ENCODE measurements around the gene BICRAL.
A peak's percentile ranks its signal among the peaks of the same experiment; 100 is the strongest.
"Not testable (repeated sequence)": the region's sequence is repeated elsewhere in the genome, so short reads cannot be mapped to it uniquely, and the experiment has no call there.

Gene BICRAL

GRCh38 chr6:42871711-42872110, 89.9 kb downstream of the BICRAL start:
- no peak overlapping the region for H3K27ac ChIP-seq
- TF ChIP-seq, protein P1, sequence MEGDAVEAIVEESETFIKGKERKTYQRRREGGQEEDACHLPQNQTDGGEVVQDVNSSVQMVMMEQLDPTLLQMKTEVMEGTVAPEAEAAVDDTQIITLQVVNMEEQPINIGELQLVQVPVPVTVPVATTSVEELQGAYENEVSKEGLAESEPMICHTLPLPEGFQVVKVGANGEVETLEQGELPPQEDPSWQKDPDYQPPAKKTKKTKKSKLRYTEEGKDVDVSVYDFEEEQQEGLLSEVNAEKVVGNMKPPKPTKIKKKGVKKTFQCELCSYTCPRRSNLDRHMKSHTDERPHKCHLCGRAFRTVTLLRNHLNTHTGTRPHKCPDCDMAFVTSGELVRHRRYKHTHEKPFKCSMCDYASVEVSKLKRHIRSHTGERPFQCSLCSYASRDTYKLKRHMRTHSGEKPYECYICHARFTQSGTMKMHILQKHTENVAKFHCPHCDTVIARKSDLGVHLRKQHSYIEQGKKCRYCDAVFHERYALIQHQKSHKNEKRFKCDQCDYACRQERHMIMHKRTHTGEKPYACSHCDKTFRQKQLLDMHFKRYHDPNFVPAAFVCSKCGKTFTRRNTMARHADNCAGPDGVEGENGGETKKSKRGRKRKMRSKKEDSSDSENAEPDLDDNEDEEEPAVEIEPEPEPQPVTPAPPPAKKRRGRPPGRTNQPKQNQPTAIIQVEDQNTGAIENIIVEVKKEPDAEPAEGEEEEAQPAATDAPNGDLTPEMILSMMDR (IDR thresholded peaks at IDR 0.05): no peak

GRCh38 chr6:42873313-42873712, 91.5 kb downstream of the BICRAL start:
- no peak overlapping the region for H3K27ac ChIP-seq
- TF ChIP-seq, protein P1 (IDR thresholded peaks at IDR 0.05): no peak
- H3K4me3 ChIP-seq: no peak overlapping the region
- DNase-seq (ENCODE audit: low spot score): no peak

More at GRCh38 chr6:42871711-42872110, 89.9 kb downstream of the BICRAL start:
- H3K4me3 ChIP-seq: no peak overlapping the region
- no peak for DNase-seq (ENCODE audit: low spot score)

DNA sequence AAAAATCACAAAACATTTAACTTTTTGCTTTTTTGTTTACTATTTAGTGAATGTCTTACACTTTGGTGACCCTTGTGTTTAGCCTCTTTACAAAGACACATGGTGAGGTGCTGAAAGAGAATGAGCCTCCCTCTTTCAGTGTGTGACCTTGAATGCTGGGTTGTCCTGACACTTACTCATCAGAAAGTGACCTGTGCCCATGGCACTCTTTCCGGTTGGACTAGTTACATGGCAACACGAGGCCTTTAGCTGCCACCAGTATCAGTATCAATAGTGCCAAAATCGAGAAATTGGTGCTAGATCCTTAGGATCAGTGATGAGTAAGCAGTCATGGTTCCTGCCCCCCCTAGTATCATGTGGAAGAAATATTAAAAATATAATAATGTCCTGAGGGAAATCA, 95.8 kb downstream of the BICRAL start:
- no peak for DNase-seq (ENCODE audit: low spot score)
- Histone ChIP-seq H3K4me3 (no peak overlapping the region), H3K27ac (no peak overlapping the region)
- TF ChIP-seq, protein P1 (IDR thresholded peaks at IDR 0.05): no peak

- TF ChIP-seq, protein P1 (IDR thresholded peaks at IDR 0.05): no peak
- DNase-seq (ENCODE audit: low spot score): peak; percentile 89
- peak within 1 kb of the TSS; percentile 87 to 94 for H3K27ac ChIP-seq
- peak within 1 kb of the TSS; percentile 83 for H3K4me3 ChIP-seq
These were observed 97.8 kb downstream of the BICRAL start, which contains the start of gene RPL7L1 for GRCh38 chr6:42879372-42880239. RPL7L1 (plus strand) TSS chr6:42879616; CDS start chr6:42879911, 295 bp downstream.

DNA sequence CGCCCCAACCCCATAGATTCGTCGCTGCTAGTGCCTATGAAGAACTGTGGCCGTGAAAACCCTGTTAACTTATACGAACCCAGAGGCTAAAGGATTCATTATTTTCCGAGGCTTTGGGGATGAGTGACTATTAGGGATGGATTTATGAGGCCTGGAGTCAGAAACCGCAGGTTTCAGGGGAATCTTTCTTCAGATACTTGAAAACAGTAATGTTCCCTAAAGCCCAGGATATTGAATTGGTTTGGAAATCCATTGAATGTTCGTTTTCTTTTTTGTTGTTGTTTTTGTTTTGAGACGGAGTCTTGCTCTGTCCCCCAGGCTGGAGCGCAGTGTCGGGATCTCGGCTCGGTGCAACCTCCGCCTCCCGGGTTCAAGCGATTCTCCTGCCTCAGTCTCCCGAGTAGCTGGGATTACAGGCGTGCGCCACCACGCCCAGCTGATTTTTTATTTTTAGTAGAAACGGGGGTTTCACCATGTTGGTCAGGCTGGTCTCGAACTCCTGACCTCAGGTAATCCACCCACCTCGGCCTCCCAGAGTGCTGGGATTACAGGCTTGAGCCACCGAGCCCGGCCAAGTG, 98.5 kb downstream of the BICRAL start:
- not testable (repeated sequence) for DNase-seq (ENCODE audit: low spot score)
- H3K27ac ChIP-seq: peak overlapping the region; percentile 87 to 94
- peak overlapping the region; percentile 83 for H3K4me3 ChIP-seq

GRCh38 chr6:42880871-42881270, 99.0 kb downstream of the BICRAL start:
- H3K27ac ChIP-seq: peak overlapping the region in 1 of 2 donors; percentile 87
- not testable (repeated sequence) for DNase-seq (ENCODE audit: low spot score)
- peak overlapping the region; percentile 83 for H3K4me3 ChIP-seq

- Histone ChIP-seq H3K27ac (no peak overlapping the region), H3K4me3 (no peak overlapping the region)
- no peak for DNase-seq (ENCODE audit: low spot score)
- TF ChIP-seq, protein P1 (IDR thresholded peaks at IDR 0.05): no peak
These were observed 103.8 kb downstream of the BICRAL start for GRCh38 chr6:42885702-42886101.

DNA sequence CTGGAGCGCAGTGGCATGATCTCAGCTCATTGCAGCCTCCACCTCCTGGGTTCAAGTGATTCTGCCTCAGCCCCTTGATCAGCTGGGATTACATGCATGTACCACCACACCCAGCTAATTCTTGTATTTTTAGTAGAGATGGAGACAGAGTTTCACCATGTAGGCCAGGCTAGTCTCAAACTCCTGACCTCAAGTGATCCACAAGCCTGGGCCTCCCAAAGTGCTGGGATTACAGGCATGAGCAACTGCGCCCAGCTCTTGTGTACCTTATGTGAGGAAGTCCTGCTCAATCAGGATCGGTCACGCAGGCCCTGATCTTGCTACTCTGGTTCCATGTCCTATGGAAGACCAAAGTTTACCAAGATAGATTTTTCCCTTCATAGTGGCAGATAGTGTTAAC, 106.3 kb downstream of the BICRAL start:
- H3K4me3 ChIP-seq; DNase-seq (ENCODE audit: low spot score); H3K27ac ChIP-seq: not testable (repeated sequence)

Data from coronary artery (tissue), 2 donors.